ENCODE results near the gene LAIR1. TPM values are rescaled to one million over a fixed set of nuclear protein-coding genes. Genes with fewer than 3 reads are reported as not detected.

Gene LAIR1
- total and polyA plus RNA-seq, 2 experiments from 2014 or later = 0.10 to 1.3 TPM

DNA sequence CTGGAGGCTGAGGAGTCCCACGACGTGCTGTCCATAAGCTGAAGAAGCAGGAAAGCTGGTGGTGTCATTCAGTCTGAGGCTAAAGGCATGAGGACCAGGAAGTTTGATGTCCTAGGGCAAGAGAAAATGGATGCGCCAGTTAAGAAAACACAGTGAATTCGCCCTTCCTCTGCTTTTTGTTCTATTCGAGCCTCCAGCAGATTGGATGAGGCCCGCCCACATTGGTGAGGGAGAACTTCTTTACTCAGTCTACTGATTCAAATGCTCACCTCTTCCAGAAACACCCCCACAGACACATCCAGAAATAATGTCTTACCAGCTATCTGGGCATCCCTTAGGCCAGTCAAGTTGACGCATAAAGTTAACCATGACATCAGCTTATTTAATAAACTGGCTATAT is 43.0 kb upstream of the LAIR1 start (continued):
- TF ChIP-seq EZH2 (IDR thresholded peaks at IDR 0.05; ENCODE audit: low read depth, unreplicated experiment) (no peak), NANOG (IDR thresholded peaks at IDR 0.05; ENCODE audit: borderline replicate concordance) (no peak), JUNB (IDR thresholded peaks at IDR 0.05; ENCODE audit: unreplicated experiment) (no peak), ZNF331 (CRISPR knock-in tag; IDR thresholded peaks at IDR 0.05; ENCODE audit: low read depth) (no peak)
- TF ChIP-seq, protein P1, sequence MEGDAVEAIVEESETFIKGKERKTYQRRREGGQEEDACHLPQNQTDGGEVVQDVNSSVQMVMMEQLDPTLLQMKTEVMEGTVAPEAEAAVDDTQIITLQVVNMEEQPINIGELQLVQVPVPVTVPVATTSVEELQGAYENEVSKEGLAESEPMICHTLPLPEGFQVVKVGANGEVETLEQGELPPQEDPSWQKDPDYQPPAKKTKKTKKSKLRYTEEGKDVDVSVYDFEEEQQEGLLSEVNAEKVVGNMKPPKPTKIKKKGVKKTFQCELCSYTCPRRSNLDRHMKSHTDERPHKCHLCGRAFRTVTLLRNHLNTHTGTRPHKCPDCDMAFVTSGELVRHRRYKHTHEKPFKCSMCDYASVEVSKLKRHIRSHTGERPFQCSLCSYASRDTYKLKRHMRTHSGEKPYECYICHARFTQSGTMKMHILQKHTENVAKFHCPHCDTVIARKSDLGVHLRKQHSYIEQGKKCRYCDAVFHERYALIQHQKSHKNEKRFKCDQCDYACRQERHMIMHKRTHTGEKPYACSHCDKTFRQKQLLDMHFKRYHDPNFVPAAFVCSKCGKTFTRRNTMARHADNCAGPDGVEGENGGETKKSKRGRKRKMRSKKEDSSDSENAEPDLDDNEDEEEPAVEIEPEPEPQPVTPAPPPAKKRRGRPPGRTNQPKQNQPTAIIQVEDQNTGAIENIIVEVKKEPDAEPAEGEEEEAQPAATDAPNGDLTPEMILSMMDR (conservative IDR thresholded peaks at IDR 0.05; ENCODE audit: low read depth in 2 of 2) = no peak
- TF ChIP-seq, protein P2, sequence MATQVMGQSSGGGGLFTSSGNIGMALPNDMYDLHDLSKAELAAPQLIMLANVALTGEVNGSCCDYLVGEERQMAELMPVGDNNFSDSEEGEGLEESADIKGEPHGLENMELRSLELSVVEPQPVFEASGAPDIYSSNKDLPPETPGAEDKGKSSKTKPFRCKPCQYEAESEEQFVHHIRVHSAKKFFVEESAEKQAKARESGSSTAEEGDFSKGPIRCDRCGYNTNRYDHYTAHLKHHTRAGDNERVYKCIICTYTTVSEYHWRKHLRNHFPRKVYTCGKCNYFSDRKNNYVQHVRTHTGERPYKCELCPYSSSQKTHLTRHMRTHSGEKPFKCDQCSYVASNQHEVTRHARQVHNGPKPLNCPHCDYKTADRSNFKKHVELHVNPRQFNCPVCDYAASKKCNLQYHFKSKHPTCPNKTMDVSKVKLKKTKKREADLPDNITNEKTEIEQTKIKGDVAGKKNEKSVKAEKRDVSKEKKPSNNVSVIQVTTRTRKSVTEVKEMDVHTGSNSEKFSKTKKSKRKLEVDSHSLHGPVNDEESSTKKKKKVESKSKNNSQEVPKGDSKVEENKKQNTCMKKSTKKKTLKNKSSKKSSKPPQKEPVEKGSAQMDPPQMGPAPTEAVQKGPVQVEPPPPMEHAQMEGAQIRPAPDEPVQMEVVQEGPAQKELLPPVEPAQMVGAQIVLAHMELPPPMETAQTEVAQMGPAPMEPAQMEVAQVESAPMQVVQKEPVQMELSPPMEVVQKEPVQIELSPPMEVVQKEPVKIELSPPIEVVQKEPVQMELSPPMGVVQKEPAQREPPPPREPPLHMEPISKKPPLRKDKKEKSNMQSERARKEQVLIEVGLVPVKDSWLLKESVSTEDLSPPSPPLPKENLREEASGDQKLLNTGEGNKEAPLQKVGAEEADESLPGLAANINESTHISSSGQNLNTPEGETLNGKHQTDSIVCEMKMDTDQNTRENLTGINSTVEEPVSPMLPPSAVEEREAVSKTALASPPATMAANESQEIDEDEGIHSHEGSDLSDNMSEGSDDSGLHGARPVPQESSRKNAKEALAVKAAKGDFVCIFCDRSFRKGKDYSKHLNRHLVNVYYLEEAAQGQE (IDR thresholded peaks at IDR 0.05; ENCODE audit: unreplicated experiment) = no peak

DNA sequence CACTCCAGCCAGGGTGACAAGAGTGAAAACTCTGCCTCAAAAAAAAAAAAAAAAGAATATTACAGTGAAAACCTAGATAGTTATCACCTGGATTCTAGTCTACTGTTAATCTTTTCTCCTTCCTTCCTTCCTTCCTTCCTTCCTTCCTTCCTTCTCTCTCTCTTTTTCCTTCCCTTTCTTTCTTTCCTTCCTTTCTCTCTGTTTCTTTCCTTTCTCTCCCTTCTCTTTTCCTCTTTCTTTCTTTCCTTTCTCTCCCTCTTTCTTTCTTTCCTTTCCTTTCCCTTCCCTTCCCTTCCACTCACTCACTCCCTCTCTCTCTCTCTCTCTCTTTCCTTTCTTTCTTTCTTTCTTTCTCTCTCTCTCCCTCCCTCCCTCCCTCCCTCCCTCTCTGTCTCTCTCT is 40.9 kb upstream of the LAIR1 start:
- Histone ChIP-seq H2AFZ (no peak overlapping the region), H3F3A (replicated peaks; ENCODE audit: low read depth) (no peaks in the 10 kb centered on the region), H4K20me1 (replicated peaks; ENCODE audit: insufficient read depth) (no peaks in the 10 kb centered on the region), H3K9me2 (ENCODE audit: insufficient read depth) (no peaks in the 10 kb centered on the region), H3K36me3 (ENCODE audit: insufficient read depth) (no peaks in the 10 kb centered on the region), H3K4me2 (no peak overlapping the region), H3K27ac (ENCODE audit: low read depth) (no peak overlapping the region), H3K4me3 (no peak overlapping the region), H3K4me1 (ENCODE audit: insufficient read depth) (no peaks in the 10 kb centered on the region), H3K27me3 (ENCODE audit: insufficient read depth) (no peaks in the 10 kb centered on the region), H3K79me2 (replicated peaks; ENCODE audit: insufficient read depth) (no peaks in the 10 kb centered on the region)
- no peak overlapping the region for H3K27ac Mint-ChIP-seq
- DNase-seq (ENCODE audit: low spot score) (no peak), ATAC-seq (no peak)
- H3K4me1 Mint-ChIP-seq = peaks cover 5% of the 10 kb centered on the region; the same call in 2 of the 3 replicates
- H3K9me3 Mint-ChIP-seq = peaks cover 25% of the 10 kb centered on the region
- H3K36me3 Mint-ChIP-seq (ENCODE audit: low read depth) = peaks cover 9% of the 10 kb centered on the region
- H3K27me3 Mint-ChIP-seq (ENCODE audit: insufficient read depth, low read depth, poor library complexity) = peaks cover 14% of the 10 kb centered on the region
- no peak overlapping the region for H3K4me3 Mint-ChIP-seq
- TF ChIP-seq, protein P2 (IDR thresholded peaks at IDR 0.05; ENCODE audit: unreplicated experiment) = no peak
- TF ChIP-seq STAT1 (IDR thresholded peaks at IDR 0.05; ENCODE audit: unreplicated experiment) (no peak), CREB1 (CRISPR knock-in tag; IDR thresholded peaks at IDR 0.05; ENCODE audit: low read depth) (no peak), JUNB (IDR thresholded peaks at IDR 0.05; ENCODE audit: unreplicated experiment) (no peak), NANOG (IDR thresholded peaks at IDR 0.05; ENCODE audit: borderline replicate concordance) (no peak), EZH2phosphoT487 (IDR thresholded peaks at IDR 0.05; ENCODE audit: unreplicated experiment) (no peak), POLR2AphosphoS5 (IDR thresholded peaks at IDR 0.05; ENCODE audit: low read depth) (no peak), ZNF114 (CRISPR knock-in tag; IDR thresholded peaks at IDR 0.05) (no peak)
- TF ChIP-seq, protein P1 (conservative IDR thresholded peaks at IDR 0.05; ENCODE audit: low read depth in 2 of 2) = no peak
- TF ChIP-seq, protein P3, sequence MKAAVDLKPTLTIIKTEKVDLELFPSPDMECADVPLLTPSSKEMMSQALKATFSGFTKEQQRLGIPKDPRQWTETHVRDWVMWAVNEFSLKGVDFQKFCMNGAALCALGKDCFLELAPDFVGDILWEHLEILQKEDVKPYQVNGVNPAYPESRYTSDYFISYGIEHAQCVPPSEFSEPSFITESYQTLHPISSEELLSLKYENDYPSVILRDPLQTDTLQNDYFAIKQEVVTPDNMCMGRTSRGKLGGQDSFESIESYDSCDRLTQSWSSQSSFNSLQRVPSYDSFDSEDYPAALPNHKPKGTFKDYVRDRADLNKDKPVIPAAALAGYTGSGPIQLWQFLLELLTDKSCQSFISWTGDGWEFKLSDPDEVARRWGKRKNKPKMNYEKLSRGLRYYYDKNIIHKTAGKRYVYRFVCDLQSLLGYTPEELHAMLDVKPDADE (IDR thresholded peaks at IDR 0.05) = no peak

All from GM23338 (cell line).